HG02885 (cell line): ENCODE results near the gene CROCC2.

ENCODE experiments used
- ATAC-seq: cut with Tn5 transposase; IDR thresholded peaks from one replicate; pipeline ENCODE4 v1.9.1; 2021; ENCODE audit warnings: mild to moderate bottlenecking; ENCODE audit not compliant: unreplicated experiment, poor library complexity

Gene CROCC2

DNA sequence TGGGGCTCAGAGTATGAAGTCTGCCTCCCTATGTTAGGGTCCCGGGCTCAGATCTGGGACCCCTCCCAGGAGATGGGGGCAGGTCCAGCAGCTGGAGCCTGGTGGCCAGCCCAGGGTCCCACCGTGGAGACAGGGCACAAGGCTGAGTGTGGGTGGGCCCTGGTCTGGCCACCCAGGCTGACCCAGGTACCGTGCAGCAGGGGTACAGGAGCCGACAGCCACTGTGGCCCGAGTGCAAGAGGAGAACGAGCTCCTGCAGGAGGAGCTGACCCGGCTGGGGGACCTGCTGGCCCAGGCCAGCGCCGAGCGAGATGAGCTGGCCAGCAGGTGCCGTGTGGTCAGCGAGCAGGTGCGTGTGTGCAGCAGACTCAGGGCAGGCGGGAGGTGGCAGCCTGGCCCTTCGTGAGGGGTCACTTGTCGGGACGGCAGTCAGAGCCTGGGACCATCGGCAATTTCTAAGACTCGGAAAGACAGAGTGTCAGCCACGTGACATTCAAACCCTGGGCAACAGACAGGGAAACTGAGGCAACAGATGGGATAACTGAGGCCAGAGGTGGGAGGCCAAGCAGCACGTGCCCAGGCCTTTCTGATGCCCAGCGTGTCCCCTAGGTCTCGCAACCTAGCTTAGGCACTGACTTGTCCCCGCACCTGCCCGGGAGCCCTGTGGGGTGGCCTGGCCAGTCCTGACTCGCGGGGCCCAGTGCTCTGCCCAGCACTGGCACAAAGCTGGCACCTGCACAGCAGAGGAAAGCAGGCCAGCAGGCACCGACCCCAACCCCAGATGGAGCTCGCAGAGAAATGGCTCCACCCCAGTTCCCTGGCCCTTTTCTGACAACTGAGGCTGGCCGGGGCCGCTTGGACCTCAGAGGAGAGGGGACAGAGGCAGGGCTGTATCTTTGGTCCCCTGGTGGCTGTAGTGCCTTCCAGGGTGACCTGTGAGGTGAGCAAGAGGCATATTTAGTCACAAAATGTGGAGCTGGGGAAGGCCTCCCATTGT lies 13.9 kb downstream of the CROCC2 start:
- ATAC-seq, result no peak

DNA sequence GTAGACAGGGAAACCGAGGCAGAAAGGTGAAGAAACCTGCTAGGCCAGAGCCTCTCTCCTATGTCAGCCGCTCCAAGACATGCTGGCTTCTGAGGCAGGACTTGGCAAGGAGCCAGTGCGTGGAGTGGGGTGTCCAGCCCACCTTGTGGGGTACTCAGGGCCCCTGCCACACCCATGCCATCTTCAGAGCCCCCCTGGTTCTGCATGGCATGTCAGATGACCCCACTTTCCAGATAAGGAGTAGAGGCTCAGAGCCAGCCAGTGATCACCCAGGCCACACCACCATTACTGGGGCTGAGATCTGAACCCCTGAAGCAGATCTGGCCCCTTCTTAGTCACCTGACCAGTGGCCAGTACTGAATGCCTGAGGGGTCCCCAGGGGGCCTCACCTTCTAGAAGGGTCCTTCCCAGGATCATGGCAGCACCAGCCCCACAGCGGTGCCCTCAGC lies 14.7 kb downstream of the CROCC2 start:
- no peak for ATAC-seq

DNA sequence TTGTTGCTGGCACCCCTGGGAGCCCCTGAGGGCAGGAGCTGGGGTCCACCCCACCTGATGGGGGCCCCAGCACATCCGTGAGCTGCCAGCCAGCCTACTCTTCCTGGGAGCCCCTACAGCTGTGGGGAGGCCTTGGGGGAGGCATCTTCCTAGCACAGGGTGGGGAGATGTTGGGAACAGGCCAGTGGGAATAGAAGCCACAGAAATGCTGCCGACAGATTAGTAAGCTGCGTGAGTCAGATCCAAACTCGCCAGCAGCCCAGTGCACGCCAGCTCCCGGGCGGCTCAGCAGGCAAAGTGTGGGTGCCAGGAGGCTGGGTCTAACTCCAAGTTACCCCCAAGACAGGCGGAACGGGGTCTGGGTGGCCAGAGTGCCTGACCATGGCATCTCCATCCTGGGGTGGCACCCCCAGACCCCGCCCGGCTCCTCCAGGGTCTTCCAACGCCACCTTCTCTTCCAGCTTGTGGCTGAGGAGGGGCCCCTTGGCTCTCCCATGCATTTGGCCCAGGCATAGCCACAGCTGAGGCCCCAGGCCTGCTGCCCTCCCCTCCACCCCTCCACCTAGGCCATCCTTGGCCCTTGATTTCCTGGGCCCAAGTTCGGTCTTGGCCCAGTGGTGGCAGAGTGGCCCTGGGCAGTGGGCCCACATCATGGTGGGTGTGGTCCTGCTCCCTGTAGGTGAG lies 15.3 kb downstream of the CROCC2 start:
- no peak for ATAC-seq

DNA sequence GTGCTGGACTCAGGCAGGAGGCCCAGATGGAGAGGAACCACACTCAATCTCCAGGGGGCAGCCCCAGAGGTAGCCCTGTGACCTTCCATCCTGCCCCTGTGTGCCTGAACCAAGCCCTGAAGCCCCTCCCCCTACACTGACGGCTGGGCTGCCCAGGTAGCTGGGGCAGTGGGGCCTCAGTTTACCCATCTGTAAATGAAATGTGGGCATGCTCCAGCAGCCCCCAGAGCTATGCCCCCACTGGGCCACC lies 15.8 kb downstream of the CROCC2 start:
- no peak for ATAC-seq

DNA sequence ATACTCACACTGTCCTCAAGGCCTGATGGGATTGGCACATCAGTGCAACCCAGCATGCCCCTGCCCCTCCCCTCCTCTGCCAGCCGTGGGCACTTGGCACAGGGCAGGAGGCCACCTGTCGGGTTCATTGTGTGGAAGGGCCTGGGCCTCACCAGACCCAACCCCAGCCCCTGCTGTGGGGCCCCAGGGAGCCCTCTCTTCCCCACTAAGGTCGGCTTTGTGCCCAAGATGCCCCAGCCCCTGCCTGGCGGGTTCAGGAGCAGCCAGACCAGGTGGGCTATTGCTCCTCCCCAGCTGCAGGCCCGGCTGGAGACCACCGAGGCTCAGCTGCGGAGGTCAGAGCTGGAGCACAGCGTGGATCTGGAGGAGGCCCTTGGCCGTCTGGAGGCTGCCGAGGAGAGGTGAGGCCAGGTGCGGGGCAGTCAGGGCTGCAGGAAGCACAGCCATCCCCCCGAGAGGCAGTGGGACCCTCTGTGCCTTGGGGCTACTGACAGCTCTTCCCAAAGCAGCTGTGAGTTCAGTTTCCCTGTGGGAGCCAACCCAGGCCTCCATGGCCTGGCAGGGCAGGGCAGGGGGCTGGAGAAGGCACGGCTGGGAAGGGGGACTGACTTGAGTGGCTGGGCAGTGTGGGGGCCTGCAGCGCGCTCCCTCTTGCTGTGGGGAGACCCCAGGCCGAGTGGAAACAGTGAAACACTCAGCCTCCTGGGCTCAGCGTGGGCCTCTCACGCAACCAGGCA lies 16.3 kb downstream of the CROCC2 start:
- ATAC-seq, result no peak

DNA sequence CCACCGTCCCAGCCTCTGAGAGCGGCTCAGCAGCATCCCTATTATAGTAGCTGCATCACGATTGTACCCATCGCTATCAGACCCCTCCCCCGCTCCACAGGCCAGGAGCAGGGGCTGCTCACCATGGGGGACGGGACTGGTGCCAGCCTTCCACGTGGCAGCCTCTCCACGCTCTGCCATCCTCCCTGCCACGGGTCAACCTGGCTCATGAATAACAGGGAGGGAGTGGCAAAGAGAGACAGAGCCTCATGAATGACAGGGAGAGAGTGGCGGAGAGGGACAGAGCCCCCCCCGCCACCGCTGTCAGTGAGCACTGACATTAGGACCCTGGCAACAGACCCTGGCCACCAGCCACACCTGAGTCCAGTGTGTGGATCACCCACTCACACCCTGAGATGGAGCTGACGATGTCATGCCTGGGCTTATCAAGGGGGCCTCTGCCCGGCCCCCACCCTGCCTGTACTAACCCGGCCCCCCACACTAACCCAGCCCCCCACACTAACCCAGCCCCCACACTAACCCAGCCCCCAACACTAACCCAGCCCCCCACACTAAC lies 16.9 kb downstream of the CROCC2 start:
- no peak for ATAC-seq

DNA sequence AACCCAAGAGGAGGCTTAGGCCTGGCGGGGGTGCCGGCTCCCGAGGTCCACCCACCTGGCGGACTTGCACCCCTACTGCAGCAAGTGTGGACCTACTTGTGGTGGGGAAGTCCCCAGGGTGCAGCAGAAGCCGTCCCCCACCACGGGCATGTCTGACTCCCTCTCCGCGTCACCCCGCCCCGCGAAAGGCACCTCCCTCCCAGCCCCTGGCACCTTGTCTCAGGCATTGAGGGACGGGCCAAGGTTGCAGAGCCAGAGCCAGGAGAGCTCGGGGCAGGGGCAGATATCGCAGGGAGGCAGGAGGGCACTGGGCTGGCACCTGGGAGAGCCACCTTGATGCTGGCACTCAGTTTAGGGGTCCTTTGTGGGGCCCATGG lies 19.0 kb downstream of the CROCC2 start:
- no peak for ATAC-seq

DNA sequence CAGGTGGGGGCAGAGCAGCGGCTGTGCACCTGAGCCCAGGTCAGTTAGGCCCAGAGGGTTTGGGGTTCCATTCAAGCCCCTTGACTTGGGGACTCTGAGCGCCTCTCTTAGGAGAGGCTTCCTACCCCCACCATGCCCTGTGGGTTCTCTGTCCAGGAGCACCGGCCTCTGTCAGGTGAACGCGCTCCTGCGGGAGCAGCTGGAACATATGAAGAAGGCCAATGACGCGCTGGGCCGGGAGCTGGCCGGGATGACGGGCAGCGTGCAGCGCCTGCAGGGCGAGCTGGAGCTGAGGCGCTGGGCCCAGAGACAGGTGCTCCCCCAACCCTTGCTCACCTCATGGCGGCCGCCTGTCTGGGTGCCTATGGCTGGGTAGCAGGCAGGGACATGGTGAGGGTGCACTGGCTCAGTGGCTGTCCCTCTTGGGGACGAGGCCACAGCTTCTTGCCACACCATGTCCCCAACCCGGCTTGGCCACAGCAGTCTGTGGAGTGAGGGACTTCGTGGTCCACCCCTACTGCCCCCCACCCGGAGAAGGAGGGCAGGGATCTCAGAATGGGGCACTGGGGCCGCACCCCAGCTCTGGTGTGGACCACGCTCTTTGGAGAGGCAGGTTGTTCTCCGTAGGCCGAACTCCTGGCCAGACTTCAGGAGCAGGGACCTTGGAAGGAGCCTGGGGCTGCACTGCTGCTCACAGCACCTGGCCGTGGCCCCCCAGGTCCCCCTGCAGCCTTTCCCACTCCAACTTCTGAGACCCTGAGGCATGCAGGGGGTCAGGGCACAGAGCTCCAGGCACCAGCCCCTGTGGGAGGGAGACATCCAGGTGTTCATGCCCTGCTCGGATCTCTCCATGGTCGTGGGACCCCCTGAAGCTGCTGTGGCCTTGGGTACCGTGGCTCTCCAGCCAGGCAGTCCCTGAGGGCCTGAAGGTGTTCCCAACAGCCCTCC lies 19.7 kb downstream of the CROCC2 start:
- no peak for ATAC-seq

DNA sequence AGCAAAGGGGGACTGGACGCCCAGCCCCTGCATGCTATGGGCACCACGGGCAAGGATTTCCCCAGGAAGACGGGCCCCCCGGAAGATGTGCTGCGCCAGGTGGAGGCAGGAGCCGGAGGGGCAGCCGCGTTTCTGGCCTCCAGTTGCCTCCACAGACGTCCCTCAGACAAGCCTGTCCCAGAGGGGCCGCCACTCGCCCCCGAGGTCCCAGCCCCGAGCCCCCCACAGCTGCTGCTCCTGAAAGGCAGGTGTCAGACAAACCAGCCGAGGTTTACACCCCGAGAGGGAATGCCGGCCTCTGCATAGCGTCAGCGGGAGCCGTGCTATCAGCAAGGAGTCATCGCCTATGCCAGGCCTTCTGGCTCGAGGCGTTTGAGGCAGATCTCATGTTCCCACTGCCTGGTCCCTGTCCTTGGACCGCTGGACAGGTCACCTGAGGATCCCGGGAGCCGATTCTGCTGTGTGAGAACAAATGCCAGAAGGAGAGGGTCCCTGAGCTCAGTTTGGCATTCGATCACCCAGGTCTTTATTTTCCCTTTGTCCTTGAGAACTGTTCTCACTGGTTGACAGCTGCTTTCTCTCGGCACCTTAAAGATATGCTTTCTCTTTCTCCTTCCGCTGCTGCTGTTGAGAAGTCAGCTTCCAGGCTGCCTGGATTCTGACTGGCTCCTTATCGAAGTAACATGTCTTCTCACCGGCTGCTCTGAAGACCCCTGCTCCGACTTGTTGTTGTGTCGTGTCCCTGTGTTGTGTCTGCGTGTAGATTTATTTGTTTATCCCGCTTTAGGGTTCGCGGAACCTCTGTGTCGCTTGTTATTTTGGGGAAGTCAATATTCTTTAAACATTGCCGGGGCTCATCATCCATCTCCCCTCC lies 20.6 kb downstream of the CROCC2 start:
- ATAC-seq, result no peak

DNA sequence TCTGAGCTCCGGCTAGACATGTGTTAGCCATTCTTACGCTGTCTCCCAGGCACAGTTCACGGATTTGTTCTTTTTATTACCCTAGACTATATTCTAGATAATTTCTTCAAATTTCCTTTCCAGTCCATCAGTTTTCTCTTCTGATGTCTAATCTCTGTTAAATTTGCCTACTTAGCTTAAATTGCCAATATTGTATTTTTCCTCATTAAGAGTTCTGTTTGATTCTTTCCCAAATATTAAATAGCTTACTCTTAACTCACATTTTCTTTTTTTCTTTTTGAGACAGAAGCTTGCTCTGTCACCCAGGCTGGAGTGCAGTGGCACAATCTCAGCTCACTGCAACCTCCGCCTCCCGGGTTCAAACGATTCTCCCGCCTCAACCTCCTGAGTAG lies 21.2 kb downstream of the CROCC2 start:
- no peak for ATAC-seq

DNA sequence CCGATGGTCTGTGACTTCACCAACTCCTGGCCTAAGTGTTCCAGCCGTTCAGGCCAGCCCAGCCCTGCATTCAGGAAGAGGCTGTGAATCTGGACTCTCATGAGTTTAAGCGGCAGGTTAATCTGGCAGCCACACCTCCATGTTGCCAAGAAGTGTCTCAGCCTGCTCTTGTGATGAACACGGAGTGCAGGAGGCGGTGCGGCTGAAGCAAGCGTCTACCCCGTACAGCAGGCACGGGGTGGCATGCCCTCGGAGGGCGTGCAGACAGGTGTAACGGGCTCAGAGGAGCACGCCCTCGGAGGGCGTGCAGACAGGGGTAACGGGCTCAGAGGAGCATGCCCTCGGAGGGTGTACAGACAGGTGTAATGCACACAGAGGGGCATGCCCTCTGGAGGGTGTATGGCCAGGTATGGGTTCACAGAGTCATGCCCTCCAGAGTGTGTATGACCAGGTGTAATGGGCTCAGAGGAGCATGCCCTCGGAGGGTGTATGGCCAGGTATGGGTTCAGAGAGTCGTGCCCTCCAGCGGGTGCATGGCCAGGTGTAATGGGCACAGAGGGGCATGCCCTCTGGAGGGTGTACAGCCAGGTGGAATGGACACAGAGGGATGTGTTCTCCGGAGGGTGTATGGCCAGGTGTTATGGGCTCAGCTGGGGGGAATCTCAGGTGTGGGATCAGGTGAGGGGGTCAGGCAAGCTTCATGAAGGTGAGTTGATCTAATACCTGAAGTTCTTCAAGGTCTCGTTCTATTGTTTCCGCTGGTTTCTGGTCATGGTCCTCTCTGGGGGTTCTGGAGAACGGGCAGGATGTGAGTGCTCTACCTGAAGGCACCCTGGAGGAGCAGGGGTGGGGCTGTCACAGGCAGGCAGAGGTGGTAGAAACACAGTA lies 22.6 kb downstream of the CROCC2 start:
- no peak for ATAC-seq

DNA sequence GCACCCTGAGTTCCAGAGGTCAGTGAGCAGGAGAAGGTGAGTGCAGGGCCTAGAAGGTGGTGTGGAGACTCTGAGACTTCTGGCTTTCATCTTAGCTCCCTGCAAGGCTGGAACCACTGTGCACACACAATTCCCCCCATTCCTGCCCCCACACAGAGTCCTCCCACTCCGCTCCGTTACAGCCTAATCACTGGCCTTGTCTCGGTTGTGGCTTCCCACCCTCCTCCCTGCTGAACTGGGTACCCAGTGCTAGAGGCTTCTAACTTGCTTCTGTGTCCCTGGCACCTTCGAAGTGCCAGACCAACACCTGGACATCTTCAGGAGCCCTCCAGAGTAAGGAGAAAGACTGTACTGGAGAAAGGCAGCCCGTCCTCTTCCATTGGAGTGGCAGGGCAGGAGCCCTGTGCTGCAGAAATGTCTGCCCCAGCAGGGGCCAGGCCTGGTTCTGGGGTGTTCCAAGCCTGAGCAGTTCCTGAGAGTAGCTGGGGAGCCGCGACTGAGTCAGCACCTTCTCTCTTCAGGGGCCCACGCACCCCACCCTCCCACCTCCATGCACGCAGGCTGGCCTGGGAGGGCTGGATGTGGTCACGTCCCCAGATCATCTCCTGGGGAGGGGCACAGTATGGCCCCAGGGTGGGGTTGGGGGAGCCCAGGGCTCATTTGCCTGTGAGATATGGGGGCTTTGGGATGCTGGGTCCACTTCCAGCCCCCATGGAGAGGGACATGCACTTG lies 23.4 kb downstream of the CROCC2 start:
- ATAC-seq, result no peak

DNA sequence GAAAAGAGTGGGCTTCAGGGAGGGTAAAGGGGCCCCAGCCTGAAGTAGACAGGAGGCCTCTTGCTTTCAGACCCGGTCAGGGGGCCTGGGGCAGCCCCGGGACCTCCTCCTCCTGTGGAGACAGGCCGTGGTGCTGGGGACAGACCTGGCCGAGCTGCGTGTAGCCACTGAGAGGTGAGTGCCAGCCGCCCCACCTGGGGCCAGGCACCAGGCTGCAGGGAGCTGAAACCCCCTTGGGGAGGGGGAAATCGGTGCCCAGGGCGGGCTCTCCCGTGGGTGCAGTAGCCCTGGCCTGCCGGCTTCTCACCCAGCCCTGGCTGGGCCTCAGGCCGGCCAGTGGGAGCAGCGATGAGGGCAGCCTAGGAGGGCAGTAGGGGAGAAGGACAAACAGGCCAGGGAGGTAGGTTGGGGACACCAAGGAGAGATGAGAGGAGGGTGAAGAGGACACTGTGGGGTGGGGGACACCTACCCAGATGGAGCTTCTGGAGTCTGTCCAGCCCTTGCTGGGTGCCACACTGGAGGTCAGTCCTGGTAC lies 24.0 kb downstream of the CROCC2 start:
- ATAC-seq, result no peak

DNA sequence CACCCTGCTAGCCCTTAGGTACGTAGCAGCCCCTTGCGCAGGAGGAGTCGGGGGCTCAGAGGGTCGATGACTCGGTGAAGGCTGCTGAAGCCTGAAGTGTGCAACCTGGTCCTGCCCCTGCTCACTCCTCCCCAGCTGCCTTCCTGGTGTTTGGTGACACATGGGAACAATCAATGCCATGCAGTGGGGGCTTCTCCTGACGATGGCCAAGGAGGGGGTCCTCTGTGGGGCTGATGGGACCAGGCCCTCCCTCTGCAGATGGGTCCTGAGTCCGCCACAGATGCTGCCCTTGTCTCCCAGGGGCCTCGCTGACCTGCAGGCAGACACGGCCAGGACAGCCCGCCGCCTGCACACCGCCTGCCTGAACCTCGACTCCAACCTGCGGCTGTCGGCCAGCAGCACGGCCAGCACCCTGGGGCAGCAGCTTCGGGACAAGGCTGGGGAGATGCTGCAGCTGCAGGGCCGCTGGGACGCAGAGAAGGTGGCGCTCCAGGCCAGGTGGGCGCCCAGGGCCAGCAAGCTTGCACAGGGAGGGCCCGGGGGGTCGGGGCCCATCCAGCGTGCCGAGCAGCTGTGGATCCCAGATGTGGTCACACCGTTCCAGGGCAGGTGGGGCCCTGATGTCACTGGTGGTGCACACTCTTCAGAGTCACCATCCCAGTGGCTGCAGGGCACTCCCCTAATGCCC lies 24.6 kb downstream of the CROCC2 start:
- ATAC-seq, result no peak

DNA sequence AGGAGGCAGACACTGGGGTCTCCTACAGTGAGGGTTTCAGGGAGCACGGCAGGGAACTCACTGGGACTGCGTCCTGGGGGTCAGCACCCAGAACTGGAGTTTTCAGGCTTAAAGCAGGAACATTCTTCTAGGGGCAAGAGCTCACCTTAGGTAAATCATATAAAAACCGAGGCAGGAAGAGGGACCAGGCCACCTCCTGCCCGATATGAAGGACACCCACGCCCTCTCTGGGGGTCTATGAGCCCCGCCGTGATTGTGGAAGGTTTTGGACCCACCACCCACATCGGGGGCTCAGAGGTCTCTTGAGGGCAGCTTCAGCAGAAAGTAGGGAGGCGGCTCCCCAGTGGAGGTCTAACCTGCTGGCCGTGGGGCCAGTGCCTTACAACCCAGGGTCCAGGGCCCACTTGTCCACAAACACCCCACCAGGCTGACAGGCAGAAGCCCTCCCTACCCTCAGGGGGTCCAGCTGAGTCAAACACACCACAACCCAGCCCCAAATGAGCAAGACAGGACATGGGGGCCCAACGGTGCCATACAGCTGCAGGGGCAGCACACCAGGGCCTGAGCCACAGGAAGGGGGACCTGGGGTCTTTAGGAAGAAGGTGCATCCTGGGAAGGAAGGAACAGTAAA lies 25.3 kb downstream of the CROCC2 start:
- no peak for ATAC-seq
